Common myeloid progenitor, CD34-positive (primary cell): ENCODE results near the gene ZP1.

Experiments
- CTCF ChIA-PET: fragments of 350-600 bp; sonication (Branson Sonifier 250); formaldehyde crosslinking; loops from one replicate; lab custom pipeline; 2021; ENCODE audit warnings: antibody characterized with exemption; lab: Charles Lee
- POLR2A ChIA-PET: fragments of 350-600 bp; sonication (Branson Sonifier 250); formaldehyde crosslinking; loops from one replicate; lab custom pipeline; 2021; ENCODE audit warnings: antibody characterized with exemption; lab: Charles Lee
- DNase-seq, 3 donors: peaks; one replicate each; pipeline versions ENCODE4 v3.0.0 to v3.0.0-alpha.2; 2013
- H3K27ac ChIP-seq, 2 experiments: 1 replicate in 1 of 2; 2 replicates in 1 of 2; pipeline ENCODE4 v1.7.0; 2013; ENCODE audit warnings: inconsistent platforms in 2 of 2, low read length in 2 of 2, mild to moderate bottlenecking in 2 of 2, low read depth in 1 of 2, moderate library complexity in 1 of 2; ENCODE audit not compliant: severe bottlenecking in 2 of 2, insufficient read depth in 1 of 2, poor library complexity in 1 of 2
- H3K27me3 ChIP-seq, 5 experiments: replicated peaks in 2 of 5; 1 replicate in 3 of 5; 2 replicates in 2 of 5; pipeline versions ENCODE4 v1.6.1 to v1.7.0; 2013; ENCODE audit warnings: low read length in 4 of 5, mild to moderate bottlenecking in 2 of 5, moderate library complexity in 2 of 5, inconsistent platforms in 1 of 5; ENCODE audit not compliant: insufficient read depth in 5 of 5, control insufficient read depth in 4 of 5
- H3K36me3 ChIP-seq, 4 experiments: 1 replicate in 2 of 4; 2 replicates in 2 of 4; pipeline versions ENCODE4 v1.6.1 to v1.7.0; 2013; ENCODE audit warnings: low read length in 3 of 4, control low read depth in 1 of 4, mild to moderate bottlenecking in 1 of 4; ENCODE audit not compliant: control insufficient read depth in 4 of 4, insufficient read depth in 4 of 4
- H3K4me1 ChIP-seq, 4 experiments: 1 replicate in 3 of 4; 2 replicates in 1 of 4; pipeline versions ENCODE4 v1.6.1 to v1.7.1; 2013; ENCODE audit warnings: low read length in 3 of 4, mild to moderate bottlenecking in 3 of 4, control low read depth in 1 of 4, inconsistent platforms in 1 of 4, moderate library complexity in 1 of 4; ENCODE audit not compliant: control insufficient read depth in 4 of 4, insufficient read depth in 4 of 4; ENCODE audit errors: control extremely low read depth in 1 of 4
- H3K4me3 ChIP-seq, 7 experiments: 1 replicate in 4 of 7; 2 replicates in 3 of 7; pipeline versions ENCODE4 v1.5.1 to v1.7.0; 2013; ENCODE audit warnings: mild to moderate bottlenecking in 7 of 7, low read length in 6 of 7, moderate library complexity in 6 of 7, inconsistent platforms in 2 of 7, low read depth in 2 of 7, control low read depth in 1 of 7; ENCODE audit not compliant: insufficient read depth in 4 of 7, control insufficient read depth in 1 of 7; ENCODE audit errors: extremely low read depth in 1 of 7
- H3K9me3 ChIP-seq, 5 experiments: 1 replicate in 4 of 5; 2 replicates in 1 of 5; pipeline versions ENCODE4 v1.6.1 to v1.7.1; 2013; ENCODE audit warnings: low read length in 4 of 5, mild to moderate bottlenecking in 2 of 5, inconsistent platforms in 1 of 5, low read depth in 1 of 5, moderate library complexity in 1 of 5; ENCODE audit not compliant: control insufficient read depth in 4 of 5, insufficient read depth in 2 of 5; ENCODE audit errors: control extremely low read depth in 1 of 5
- WGBS: methylation state at CpG from one replicate; pipeline ENCODE4 v1.1.5; 2013; ENCODE audit not compliant: insufficient coverage; 5-methylcytosine and 5-hydroxymethylcytosine counted together

Gene ZP1

DNA sequence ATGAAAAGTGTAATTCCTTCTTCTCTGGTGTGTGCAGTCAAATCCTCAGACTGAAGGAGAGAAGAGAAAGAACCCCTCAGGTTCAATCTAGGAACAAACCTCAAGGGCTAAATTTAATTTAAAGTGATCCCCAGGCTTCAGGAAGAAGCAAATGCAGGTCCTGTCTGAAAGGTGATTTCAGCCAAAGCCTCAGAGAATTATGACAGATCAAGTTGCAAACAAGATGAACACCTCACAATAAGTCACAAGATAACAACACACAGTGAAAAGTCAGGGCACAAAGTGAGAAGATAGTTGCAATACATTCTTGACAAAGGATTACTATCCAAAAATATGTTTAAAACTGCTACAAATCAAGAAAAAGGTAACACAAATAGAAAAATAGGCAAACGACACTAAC lies 11.8 kb downstream of the ZP1 start:
- no peak for DNase-seq
- Histone ChIP-seq H3K36me3 (peaks cover 0 to 16% (median 5%) of the 10 kb centered on the region in 4 experiments), H3K9me3 (no peaks in the 10 kb centered on the region), H3K27ac (no peak overlapping the region), H3K4me1 (no peaks in the 10 kb centered on the region), H3K27me3 (no peaks in the 10 kb centered on the region), H3K4me3 (no peak overlapping the region)
- ChIA-PET CTCF (interaction anchor here (1.0 to 15.9 kb wide), 3 partner anchors 21 to 95 kb away, joined by 3 to 128 read pairs (median 5); no protein-coding TSS in a partner anchor), POLR2A (no interaction called here)
- no CpG with 5 or more reads among the region's 1 CpG for WGBS

DNA sequence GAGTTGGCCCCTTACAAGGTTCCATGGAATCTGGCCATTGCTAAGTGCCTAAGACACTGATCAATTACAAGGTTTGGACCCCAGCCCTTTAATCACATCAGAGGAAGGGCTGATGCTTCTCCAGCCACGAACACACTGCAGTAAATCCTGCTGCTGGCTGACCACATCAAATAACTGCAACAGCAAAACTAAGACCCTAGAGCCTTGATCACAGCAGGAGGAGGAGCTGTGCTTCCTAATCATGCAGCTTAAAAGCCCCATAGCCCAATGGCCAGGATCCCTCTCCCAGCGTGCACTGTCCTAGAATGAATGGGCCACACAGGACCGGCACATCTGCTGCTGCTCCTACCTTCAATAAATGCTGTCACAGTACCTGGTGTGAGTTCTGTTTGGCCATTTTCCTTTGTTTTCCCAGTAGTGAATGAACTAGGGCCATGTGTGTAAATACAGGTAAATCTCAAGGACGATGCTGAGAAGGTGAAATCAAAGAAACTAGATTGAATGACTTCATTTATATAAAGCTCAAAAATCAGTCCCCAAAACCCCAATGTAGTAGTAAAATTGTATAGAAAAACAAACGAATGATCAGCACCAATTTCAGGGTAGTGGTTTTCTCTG lies 12.7 kb downstream of the ZP1 start:
- ChIA-PET CTCF (interaction anchor here (14.2 kb wide), 1 partner anchor 51 kb away, joined by 422 read pairs; no protein-coding TSS in a partner anchor), POLR2A (no interaction called here)
- 87% methylated on average over 3 of the region's 5 CpGs for WGBS
- no peak overlapping the region for H3K27ac ChIP-seq
- no peak for DNase-seq
- H3K4me1 ChIP-seq: no peaks in the 10 kb centered on the region
- H3K36me3 ChIP-seq: peaks cover 0 to 12% (median 3%) of the 10 kb centered on the region in 4 experiments
- H3K9me3 ChIP-seq: no peaks in the 10 kb centered on the region
- no peaks in the 10 kb centered on the region for H3K27me3 ChIP-seq
- H3K4me3 ChIP-seq: no peak overlapping the region

DNA sequence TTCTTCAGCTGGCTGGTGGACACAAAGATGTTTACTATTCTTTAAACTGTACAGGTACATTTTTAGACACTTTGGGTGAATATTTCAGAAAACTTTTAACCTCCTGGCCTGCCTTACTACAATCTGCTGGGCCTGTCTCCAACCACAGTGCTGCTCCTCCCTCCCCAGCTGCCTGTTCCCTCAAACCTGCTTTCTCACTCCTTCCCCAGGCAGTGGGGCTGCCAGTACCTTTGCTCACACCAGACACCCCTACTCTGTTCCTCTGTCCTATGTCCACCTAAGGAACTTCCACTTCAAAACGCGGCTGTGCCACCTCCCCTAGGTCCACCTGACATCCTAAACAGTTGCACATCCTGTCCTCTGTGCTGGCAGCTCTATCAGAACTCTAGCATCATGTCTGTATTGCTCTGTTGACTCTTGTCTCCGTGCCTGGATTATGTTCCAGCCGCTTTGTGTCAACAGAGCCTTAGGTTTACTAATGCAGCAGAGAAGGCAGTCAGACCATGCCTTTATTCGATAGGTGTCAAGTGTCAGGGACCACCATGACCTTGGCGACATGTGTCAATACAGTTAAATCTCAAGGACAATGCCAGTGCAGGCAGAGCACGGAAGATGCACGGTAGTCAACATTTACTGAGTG lies 13.4 kb downstream of the ZP1 start:
- no peak for DNase-seq
- 96% methylated on average over 8 of the region's 8 CpGs for WGBS
- Histone ChIP-seq H3K4me3 (no peak overlapping the region), H3K9me3 (no peaks in the 10 kb centered on the region), H3K27ac (no peak overlapping the region), H3K36me3 (peaks cover 0 to 8% (median 3%) of the 10 kb centered on the region in 4 experiments), H3K27me3 (no peaks in the 10 kb centered on the region), H3K4me1 (no peaks in the 10 kb centered on the region)
- ChIA-PET POLR2A (no interaction called here), CTCF (interaction anchor here (14.2 kb wide), 1 partner anchor 52 kb away, joined by 422 read pairs; no protein-coding TSS in a partner anchor)

DNA sequence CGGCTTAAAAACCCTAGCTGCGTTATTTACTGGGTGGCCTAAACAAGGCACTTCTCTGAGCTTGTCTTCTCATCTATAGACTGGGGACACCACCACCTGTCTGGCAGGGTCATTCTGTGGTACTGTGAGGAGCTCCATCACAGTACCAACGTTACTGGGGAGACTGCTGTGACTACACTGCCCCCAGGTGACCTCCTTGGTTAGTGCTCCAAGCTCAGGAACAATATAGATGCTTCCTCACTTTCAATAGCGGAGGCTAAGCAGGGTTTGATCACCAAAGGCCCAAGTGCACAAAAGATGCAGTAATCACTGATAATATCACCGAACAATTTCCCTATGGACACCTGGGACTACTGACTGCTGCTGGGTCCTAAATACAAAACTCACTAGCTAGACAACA lies 20.2 kb downstream of the ZP1 start:
- DNase-seq: peak; percentile 70 to 84 (median 81)
- peaks cover 0 to 30% (median 2%) of the 10 kb centered on the region in 4 experiments for H3K36me3 ChIP-seq
- no peak overlapping the region for H3K27ac ChIP-seq
- peaks cover 0 to 31% (median 18%) of the 10 kb centered on the region in 4 experiments for H3K4me1 ChIP-seq
- H3K9me3 ChIP-seq: no peaks in the 10 kb centered on the region
- ChIA-PET CTCF (interaction anchor here (0.7 to 14.2 kb wide), 26 partner anchors 11 to 134 kb away, joined by 3 to 422 read pairs (median 6); partner anchors contain the start of genes PRPF19, PTGDR2 and ZP1), POLR2A (interaction anchor here (1.2 kb wide), 1 partner anchor 57 kb away, joined by 7 read pairs; no protein-coding TSS in a partner anchor)
- WGBS: 55% methylated on average over 5 of the region's 5 CpGs
- no peaks in the 10 kb centered on the region for H3K27me3 ChIP-seq
- no peak overlapping the region for H3K4me3 ChIP-seq

DNA sequence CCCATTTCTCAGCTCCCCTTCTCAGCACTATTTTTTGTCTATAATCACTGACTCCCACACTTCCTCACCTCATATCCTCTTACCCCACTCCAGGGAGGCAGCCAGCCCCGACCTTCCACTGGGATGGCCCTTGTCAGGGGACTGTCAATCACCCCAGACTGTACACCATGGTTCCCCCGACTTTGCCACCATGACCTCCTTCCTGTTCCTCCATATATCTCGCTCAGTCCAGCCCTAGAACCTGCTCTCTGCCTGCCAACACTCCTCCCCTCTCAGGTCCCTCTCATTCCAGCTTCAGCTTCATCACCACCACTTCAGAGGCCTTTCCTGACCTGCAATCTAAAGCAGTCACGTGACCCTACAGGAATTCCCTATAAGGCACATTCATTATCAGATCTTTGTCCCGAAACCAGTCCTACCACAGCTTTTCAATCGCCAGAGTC lies 22.5 kb downstream of the ZP1 start:
- H3K9me3 ChIP-seq: no peaks in the 10 kb centered on the region

DNA sequence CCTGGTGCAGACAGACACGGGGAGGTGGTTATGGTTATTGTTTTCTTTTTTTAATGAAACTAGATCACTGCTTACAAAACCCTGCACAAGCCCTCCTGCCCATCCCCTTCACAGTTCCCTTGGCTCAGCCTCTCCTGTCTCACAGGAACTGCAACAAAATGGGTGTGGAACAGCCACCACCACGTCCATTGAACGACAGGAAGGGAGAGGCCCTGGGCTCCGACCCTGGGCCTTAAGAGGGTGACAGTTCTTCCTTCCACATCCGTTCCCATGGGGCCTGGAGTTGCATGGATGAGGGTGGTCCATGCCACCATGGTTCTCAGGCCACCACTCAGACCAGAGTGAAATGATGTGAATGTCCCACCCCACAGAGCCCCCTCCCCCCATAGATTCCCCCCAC lies 23.4 kb downstream of the ZP1 start:
- POLR2A ChIA-PET: interaction anchor here (1.0 to 1.2 kb wide), 2 partner anchors 8 to 16 kb away, joined by 3 read pairs; partner anchors contain the start of gene PRPF19
- CTCF ChIA-PET: interaction anchor here (1.2 to 14.2 kb wide), 6 partner anchors 8 to 117 kb away, joined by 3 to 422 read pairs (median 65); partner anchors contain the start of gene PRPF19
- WGBS: 0% methylated on average over 2 of the region's 5 CpGs
- Histone ChIP-seq H3K9me3 (no peaks in the 10 kb centered on the region), H3K4me1 (peaks cover 0 to 34% (median 18%) of the 10 kb centered on the region in 4 experiments), H3K27ac (peak overlapping the region in 1 of 2 experiments; percentile 43), H3K4me3 (no peak overlapping the region), H3K27me3 (no peaks in the 10 kb centered on the region), H3K36me3 (peaks cover 6 to 53% (median 24%) of the 10 kb centered on the region in 4 experiments)
- peak in 1 of 3 donors; percentile 26 for DNase-seq

More for the DNA sequence above, 22.5 kb downstream of the ZP1 start:
- DNase-seq: peak in 1 of 3 donors; percentile 14
- peaks cover 0 to 34% (median 18%) of the 10 kb centered on the region in 4 experiments for H3K4me1 ChIP-seq
- peak overlapping the region; percentile 20 to 23 for H3K27ac ChIP-seq
- H3K27me3 ChIP-seq: no peaks in the 10 kb centered on the region
- peaks cover 3 to 46% (median 16%) of the 10 kb centered on the region in 4 experiments for H3K36me3 ChIP-seq
- POLR2A ChIA-PET: no interaction called here
- WGBS: 23% methylated on average over 6 of the region's 6 CpGs
- H3K4me3 ChIP-seq: no peak overlapping the region
- CTCF ChIA-PET: interaction anchor here (1.1 to 14.2 kb wide), 9 partner anchors 8 to 116 kb away, joined by 3 to 422 read pairs (median 7); partner anchors contain the start of genes PRPF19 and ZP1
